H4 (cell line): ENCODE data around the gene MBNL1. TPM values are rescaled to one million over a fixed set of nuclear protein-coding genes. Genes with fewer than 3 reads are reported as not detected.
A peak's percentile ranks its signal among the peaks of the same experiment; 100 is the strongest.
"Not testable (repeated sequence)": the region's sequence is repeated elsewhere in the genome, so short reads cannot be mapped to it uniquely, and the experiment has no call there.

Source experiments
- DNase-seq: peaks from one replicate; pipeline ENCODE4 v3.0.0-alpha.2; 2015; ENCODE audit warnings: low spot score
- total RNA-seq: library from RNA; depleted of rRNA; stranded (reverse); fragments of >200 nt; shearing (Covaris generic); gene quantifications from 2 replicates; pipeline ENCODE4 v1.2.3, GENCODE V29; 2014

The MBNL1 gene
- total RNA-seq, 1 experiment from 2014 or later = 153 TPM

DNA sequence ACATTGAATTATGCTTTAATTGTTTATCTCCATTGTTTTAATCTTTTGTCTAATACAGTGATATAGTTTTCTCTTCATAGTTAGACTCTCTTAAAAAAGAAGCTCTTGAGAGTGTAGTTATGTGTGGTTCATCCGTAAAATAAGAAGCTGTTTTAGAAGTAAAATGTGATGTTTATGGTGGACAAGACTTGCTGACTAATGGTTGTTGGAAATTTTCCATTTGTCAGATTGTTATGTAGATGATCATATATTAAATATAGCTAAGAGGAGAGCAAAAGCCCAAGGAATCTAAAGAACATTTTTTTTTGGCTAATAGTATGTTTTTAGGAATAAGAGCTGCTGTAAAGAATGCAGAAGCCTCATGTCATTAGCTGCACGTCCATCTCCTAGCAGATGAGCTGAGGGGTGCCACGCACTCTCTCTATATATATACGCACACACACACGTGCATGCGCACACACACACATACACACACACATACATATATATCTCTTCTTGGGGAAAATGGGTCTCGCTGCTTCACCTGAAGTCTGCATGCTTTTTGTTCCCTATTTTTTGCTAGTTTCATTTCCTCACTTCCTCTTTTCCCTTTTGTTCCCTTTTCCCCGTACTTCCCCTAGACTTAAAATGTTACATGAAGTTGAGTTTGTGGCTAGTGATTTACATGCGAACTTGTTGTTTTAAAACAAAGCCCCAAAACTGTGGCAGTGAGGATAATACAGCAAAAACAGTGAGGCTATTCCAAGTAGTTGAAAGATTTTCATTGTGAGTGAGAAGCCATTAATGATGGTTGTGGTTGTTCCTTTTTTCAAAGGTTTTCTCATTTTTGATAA, 107.8 kb downstream of the MBNL1 start:
- no peak for DNase-seq

DNA sequence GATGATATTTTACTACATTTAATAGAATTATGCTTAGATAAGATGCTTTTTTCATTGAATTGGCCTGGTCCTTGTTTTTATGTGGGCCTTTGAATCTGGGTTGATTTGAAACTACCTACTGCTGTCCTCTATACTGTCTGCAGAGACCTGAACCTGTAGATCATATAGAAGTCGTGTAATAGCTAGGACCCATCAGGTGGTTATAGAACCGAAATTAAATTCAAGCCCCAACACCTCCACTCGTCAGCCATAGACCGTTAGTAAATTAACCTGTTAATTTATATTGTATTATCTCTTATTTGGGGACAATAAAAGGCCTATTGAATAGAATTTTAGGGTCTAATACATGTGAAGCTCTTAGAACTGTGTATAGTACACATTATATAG, 108.4 kb downstream of the MBNL1 start:
- no peak for DNase-seq

DNA sequence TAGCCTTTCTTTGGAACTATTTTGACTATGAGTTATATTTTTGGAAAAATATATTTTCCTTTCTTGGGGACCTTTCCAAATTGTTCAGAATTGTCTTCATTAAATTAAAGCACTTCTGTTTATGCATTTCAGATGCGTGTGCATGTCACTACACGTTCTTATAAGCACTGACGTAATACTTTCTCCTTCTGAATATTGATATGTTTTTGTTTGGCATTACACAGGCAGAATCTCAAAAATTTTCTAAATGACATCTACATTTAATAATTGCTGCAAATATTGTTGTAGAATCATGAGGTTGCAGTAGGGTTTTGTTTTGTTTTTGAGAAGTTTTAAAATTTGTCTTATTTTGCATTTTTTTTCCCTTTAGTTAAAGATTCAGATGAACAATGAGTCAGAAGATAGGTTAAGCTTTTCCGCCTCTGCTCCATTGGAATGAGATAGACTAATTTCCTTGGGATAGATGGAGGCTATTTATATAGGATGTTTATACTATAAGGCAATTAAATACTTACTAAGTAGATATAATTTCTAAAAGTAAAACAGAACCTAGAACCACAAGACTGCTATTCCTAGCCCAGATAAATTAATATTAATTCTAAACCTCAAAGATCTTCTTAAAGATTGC, 110.8 kb downstream of the MBNL1 start:
- DNase-seq = no peak

DNA sequence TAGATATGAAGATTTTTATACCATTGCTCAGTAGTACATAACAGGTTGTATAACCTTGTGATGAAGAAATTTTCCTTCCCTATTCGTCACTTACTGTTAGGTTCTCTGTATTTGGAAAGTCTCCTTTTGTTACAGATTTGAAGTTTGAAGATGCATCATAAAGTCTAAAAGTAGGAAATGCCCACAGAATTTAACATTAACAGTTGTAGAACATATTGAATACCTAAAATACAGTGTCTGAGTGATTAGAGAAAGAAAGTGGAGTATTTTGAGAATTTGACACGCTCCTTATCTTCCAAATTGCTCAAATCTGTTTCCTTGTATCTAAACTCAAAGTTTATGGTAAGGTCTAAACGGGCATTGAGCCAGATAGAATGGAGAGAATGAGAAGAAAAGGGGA, 111.3 kb downstream of the MBNL1 start:
- no peak for DNase-seq

DNA sequence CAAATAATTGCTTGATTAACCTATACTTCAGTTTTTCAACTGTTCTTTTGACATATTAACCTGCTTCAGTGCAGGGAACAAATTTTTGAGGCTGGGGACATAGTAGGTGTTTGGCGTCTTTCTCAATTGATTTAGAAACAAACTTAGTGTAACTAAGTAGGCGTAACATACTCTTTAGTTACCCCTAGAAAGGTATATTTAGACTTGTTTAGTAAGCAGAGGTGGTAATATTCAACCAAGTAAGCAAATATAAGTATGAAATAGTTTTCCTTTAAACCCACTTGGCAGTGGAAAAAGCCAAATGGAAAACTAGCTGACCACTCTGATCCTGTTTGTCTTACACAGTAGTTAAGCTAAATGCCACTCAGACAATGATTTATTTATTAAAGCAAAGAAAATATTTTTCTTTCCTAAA, 113.2 kb downstream of the MBNL1 start:
- DNase-seq = no peak

DNA sequence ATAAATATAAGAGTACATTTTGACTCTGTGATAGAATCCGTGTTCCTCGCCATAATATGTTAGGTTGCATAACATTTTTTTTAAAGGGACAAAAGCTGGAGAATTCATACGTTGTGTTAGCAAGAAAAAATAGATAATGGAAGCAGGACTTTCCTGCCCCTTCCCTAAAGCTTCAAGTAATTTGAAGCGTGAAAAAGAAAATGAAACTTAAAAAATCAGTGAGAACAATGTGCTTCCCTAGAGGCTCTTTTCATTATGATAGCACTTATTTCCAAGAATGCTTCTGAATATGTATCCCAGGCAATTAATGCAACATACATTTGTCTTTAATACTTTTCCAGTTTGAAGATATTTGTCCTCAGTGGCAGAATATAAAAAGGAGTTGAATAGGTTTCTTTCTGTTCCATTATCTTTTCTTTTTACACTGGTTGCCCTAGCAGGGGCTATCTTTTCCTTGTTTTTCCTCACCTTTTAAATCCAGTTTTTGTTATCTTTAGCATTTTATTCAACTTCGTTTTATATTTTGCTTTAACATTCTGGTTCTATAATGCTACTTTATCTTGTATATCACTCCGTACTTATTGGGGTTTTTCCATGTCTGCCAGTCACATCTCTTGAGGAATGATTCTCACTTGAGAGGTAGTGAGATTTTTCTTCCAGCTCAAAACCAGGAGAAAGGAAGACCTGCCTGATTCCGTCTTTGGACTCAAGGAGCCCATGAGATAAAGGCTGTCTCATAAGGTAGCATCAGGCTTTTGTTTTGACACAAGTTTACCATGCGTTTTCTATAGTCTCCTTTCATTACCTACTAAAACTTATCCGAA, 113.8 kb downstream of the MBNL1 start:
- DNase-seq = peak; percentile 49

DNA sequence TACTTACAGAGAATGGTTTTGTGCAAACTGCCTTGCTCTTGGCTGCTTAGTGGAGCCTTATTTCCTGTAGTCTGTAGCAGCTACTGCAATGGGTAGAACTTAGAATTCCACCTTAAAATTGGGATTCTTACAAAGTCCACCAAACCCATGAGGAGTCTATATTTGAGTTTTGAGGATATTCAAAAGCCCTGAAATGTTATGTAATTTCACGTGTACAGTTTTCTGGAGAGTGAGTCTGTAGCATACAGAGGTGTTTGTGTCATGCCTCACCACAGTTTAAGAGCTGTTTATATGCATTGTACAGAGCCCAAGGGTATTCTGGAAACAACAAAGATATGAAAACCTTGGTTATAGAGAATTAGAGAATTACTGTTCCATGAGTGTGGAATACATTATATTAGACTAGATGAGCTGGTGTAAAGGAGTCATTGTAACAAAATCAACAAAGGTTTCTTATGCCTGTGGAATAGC, 114.4 kb downstream of the MBNL1 start:
- DNase-seq = peak; percentile 22

DNA sequence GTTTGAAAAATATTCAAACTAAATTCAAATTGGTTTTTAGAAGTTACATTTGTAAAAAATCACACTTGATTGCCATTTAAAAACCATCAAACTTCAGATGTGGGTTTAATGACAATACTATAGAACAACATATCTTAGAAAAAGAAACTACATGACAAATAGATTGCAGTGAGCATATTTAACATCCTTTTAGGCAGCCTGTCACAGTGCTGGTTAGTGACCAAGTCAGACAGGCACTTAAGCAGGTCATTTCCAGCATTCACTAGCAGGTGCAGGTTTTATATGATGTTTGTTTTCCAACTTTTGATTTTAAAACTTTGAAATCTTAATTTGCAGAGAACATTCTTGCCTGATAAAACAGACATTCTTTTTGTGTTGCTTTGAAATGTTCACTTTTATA, 115.7 kb downstream of the MBNL1 start:
- no peak for DNase-seq

DNA sequence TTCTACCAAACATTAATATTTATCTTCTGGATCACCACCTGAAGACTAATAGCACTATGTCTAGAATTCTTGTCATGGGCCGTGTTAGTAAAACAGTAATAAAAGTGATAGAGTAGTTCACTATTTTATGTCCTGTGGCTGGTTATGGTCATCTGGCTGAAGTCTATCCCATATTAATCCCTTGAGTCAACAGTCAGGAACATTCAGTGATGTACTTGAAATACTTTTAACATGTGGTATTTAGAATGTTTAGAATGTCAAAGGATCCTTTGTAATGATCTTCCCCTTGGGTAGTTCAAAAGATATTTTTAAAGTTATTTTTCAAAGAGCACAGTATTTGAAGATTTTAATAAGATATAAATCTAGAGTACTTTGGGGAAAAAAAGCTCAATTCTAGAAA, 117.0 kb downstream of the MBNL1 start:
- no peak for DNase-seq

DNA sequence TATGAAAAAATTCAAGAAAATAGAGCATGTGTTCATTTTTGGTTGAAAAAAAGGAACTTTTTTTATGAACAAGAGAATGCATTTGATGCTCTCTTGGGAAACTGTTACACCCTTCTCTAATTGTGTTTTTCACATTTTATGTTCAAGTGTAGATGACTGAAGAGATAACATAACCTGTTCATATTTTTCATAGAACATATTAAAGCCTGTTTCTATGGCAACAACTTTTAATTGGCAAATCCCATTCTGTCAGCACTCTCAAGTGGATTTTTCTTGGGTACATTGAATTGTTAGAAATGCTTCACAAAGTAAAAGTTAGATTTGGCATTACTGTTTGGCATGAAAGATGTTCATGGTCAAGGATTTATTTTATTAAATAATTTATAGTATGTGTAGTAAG, 117.5 kb downstream of the MBNL1 start:
- DNase-seq = no peak

DNA sequence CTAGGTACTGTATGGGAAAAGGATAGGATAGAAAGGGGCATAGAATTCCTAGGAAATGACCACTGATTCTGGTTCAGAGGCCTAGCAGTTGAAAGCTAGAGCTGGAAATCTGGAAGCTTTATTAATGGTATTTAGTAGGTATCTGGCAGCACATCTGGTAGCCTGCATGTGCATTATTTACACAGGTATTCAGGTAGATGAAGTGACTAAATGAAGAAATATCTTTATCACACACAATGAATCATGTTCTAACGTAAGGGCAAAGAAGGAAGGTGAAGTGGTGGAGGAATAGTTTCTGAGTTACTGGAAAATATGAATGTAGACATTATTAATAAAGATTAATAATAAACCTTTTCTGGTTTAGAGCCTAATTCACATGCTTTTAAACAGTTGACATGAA, 119.9 kb downstream of the MBNL1 start:
- no peak for DNase-seq

DNA sequence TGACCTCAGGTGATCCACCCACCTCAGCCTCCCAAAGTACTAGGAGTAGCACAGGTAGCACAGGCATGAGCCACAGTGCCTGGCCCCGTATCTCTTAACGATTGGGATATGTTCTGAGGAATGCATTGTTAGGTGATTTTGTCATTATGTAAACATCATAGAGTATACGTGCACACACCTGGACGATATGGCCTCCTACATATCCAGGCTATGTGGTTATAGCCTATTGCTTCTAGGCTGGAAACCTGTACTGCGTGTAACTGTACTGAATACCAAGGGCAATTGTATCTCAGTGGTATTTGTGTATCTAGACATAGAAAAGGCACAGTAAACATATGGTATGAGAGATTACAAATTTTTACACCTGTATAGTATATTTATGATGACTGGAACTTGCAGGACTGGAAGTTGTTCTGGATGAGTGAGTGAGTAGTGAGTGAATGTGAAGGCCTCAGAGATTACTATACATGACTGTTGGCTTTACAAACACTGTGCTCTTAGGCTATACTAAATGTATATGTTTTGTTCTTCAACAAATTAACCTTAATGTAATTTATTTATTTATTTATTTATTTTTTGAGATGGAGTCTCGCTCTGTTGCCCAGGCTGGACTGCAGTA, 120.7 kb downstream of the MBNL1 start:
- DNase-seq = no peak

DNA sequence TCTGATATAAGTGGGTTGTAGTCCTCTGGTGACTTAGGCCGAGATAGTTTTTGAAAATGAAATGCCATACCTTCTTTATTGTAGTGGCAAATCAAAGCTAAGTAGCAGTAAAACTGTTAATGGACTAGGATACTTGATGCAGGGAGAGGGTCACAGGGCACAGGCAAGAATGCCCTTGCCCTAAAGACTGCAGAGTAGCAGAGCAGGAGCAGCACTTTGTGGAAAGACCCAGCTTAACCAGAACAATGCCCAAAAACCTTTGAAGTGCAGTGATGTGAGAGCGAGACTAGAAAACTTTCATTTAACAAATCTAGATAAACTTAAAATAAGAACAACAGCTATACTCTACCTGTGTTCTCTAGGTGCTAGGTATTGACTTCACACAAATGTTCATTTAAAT, 121.9 kb downstream of the MBNL1 start:
- no peak for DNase-seq

DNA sequence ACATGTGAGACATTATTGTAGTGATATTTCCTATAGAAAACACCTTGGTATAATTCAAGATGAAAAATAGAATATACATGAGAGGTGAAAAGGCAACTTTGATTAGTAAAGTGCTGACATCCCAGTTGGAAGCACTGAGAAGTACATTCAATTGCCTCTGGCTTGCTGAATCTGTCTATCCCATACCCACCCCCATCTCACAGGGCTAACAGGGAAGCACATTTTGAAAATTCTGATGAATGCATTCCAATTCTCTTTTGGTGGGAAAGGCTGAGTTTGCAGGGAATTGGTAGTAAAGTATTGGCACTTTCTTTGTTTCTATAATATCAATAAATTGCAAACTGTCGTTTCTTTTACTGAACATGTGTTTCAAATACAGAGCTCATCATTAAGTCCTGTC, 122.9 kb downstream of the MBNL1 start:
- DNase-seq = no peak

DNA sequence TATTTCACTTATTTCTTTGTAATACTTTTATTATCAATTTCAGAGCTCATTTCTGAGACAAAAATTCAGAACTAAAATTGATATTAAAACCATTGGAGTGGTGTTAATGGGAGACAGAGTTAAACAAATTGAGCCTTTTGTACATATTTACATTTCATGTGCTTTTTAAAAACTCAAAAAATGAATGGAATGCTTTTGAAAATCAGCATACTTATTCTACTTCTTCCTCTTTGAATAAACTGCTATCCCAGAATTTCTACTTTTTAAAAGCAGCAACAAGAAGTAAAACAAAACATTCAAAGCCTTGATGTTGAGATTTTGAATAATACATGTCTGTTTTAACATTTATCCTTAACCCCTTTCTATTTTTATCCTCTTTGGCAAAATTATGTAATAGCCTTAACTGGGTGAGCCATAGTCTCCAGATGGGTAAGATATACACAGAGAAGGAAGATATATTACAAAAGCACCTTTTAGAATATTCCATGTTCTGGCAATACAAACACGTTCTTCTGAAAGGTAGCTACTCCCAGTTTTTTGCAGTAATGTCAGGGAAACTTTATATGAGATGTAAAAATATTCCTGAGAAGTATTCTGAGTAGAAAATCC, 123.6 kb downstream of the MBNL1 start:
- DNase-seq = no peak

DNA sequence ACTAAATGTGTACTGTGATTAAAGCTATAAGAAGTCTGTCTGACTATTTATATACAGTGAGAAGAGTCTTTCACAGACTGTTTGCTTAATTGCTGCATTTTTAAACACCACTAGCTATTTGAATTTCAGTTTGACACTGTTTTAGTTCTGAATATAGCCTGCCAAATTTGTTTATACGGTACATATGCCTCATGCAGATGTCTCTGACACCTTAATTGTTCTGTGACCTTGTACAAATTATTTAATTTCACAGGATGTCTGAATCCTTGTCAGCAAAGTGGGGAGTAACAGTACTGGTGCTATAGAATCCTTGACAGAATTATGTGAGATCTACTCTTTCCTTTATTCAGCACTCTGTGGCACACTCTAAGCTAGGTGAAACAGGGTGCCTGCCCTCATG, 125.5 kb downstream of the MBNL1 start:
- no peak for DNase-seq

DNA sequence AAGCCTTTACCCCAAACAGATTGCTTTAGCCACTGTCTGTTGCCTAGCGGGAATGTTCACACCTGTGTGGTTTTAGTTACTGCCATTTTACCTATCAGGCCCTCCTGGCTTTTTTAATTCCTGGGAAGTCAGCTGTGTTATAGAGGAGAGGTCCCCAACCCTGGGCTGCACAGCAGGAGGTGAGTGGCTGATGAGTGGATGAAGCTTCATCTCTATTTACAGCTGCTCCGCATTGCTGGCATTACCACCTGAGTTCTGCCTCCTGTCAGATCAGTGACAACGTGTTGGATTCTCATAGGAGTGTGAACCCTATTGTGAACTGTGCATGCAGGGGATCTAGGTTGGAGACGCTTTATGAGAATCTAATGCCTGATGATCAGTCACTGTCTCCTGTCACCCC, 127.0 kb downstream of the MBNL1 start:
- DNase-seq = no peak

DNA sequence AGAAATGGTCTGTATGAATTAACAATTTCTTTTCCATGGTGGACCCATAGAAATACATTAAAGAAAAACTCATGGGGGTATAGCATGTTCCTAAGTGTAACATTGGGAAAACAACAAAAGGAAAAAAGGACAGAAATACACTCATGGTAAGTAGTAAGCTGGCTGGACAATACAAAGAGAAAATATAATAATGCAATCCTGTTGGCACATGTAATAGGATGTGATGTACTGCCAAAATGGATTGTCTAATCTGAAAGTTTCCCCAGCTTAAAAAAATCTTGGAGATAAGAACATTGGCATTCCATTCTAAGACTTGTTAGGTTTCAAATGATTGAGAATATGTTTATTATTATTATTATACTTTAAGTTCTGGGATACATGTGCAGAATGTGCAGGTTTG, 128.1 kb downstream of the MBNL1 start:
- no peak for DNase-seq

DNA sequence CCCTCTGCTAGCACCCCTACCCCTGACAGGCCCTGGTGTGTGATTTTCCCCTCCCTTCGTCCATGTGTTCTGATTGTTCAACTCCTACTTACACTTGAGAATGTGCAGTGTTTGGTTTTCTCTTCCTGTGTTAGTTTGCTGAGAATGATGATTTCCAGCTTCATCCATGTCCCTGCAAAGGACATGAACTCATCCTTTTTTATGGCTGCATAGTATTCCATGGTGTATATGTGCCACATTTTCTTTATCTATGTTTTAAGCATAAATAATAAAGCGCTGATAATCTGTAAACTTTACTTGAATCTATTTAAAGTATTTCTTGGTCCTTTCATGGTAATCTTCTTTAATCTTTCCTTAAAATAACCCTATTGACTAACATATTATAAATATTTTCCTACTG, 128.6 kb downstream of the MBNL1 start:
- not testable (repeated sequence) for DNase-seq

DNA sequence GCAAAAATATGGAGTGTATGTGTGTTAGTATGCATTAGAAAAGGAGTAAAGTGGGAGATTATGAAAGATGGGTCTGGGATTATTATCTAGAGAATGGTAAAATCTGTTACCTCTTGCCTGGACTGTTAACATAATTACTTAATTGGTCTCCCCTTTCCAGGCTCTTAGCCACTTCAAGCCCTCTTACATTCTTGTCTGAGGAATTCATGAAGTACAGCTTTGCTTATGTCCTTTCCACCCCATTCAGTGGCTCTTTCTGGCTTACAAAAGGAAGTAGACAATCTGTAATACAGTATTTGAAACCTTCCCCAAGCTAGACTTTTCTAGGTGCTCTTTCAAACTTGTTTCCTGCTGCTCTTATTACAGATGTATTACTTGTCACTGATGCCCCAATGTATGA, 129.8 kb downstream of the MBNL1 start:
- no peak for DNase-seq

DNA sequence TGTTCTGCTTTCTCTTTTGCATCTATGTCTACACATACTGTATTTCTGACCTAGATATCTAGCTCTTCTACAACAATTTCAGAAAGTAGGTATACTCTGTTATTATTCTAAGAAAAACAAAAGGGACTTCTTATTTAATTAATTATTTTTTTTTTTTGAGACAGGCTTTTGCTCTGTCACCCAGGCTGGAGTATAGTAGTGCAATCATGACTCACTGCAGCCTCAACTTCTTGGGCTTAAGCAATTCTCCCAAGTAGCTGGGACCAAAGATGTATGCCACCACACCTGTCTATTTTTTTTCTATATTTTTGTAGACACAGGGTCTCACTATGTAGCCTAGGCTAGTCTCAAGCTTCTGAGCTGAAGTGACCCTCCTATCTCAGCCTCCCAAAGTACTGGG, 130.6 kb downstream of the MBNL1 start:
- DNase-seq = peak; percentile 60

DNA sequence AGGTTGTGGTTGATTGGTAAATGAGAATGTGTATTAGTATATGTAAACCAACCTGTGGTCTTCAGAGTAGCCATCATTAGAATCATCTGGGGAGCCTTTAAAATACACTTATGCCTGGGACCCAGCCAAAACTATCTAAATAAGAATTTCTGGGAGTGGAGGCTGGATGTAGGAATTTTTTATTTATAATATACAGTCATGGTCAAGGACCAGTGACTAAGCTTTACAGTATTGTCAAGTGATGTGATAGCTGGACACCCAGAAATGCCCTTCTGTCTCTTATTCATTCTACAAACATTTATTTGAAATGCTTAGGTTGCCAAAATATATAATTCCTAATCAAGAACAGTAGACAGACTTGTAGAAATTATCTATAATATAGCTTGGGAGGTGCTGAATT, 132.2 kb downstream of the MBNL1 start:
- no peak for DNase-seq
